GM12872 (cell line): ENCODE measurements around the gene TPP1.

Experiments used
- CTCF ChIP-seq: IDR thresholded peaks from 3 replicates; pipeline ENCODE4 v1.5.1; 2011; ENCODE audit warnings: low read depth, mild to moderate bottlenecking, low read length, moderate library complexity; ENCODE audit not compliant: insufficient read depth

Gene TPP1

GRCh38 chr11:6646918-6647679, 27.9 kb upstream of the TPP1 start:
- TF ChIP-seq CTCF: no peak

- no peak for TF ChIP-seq CTCF
Measured at GRCh38 chr11:6646576-6646917, 27.3 kb upstream of the TPP1 start.

GRCh38 chr11:6646071-6646470, 26.8 kb upstream of the TPP1 start:
- TF ChIP-seq CTCF: no peak

- TF ChIP-seq CTCF: no peak
Measured at GRCh38 chr11:6642957-6643356, 23.7 kb upstream of the TPP1 start.

- no peak for TF ChIP-seq CTCF
Measured at GRCh38 chr11:6640985-6641701, 21.9 kb upstream of the TPP1 start.

- TF ChIP-seq CTCF: no peak
Measured at GRCh38 chr11:6640036-6640984, 21.1 kb upstream of the TPP1 start.

GRCh38 chr11:6638429-6638828, 19.2 kb upstream of the TPP1 start:
- no peak for TF ChIP-seq CTCF
